Endodermal cell (in vitro differentiated cells): ENCODE measurements around the gene UBASH3B. TPM values are rescaled to one million over a fixed set of nuclear protein-coding genes. Genes with fewer than 3 reads are reported as not detected.

Experiments
- DNase-seq: peaks from one replicate; pipeline ENCODE4 v3.0.0-alpha.2; 2017
- H3K27ac ChIP-seq: 2 replicates; pipeline ENCODE4 v1.5.1; 2013; ENCODE audit warnings: mild to moderate bottlenecking, low read depth, low read length, moderate library complexity
- H3K27me3 ChIP-seq: 2 replicates; pipeline ENCODE4 v1.6.1; 2013; ENCODE audit warnings: mild to moderate bottlenecking, low read length, moderate library complexity; ENCODE audit not compliant: insufficient read depth, control insufficient read depth, poor library complexity, severe bottlenecking
- H3K36me3 ChIP-seq: 2 replicates; pipeline ENCODE4 v1.7.0; 2013; ENCODE audit warnings: mild to moderate bottlenecking, low read length, moderate library complexity; ENCODE audit not compliant: control insufficient read depth, insufficient read depth
- H3K4me1 ChIP-seq: one replicate; pipeline ENCODE4 v1.7.0; 2013; ENCODE audit warnings: low read length; ENCODE audit not compliant: control insufficient read depth, insufficient read depth
- H3K4me3 ChIP-seq: 2 replicates; pipeline ENCODE4 v1.5.1; 2013; ENCODE audit warnings: mild to moderate bottlenecking, low read length, moderate library complexity
- H3K9ac ChIP-seq: 2 replicates; pipeline ENCODE4 v1.6.1; 2013; ENCODE audit warnings: mild to moderate bottlenecking, low read length, moderate library complexity; ENCODE audit not compliant: poor library complexity, severe bottlenecking; ENCODE audit errors: extremely low read depth
- H3K9me3 ChIP-seq: 2 replicates; pipeline ENCODE4 v1.6.1; 2013; ENCODE audit warnings: mild to moderate bottlenecking, low read length, moderate library complexity; ENCODE audit not compliant: control insufficient read depth
- H3K27ac Mint-ChIP-seq: 2 replicates; pipeline ENCODE4 v1.8.0; 2020; ENCODE audit warnings: mixed read lengths
- H3K27me3 Mint-ChIP-seq: 2 replicates; pipeline ENCODE4 v1.8.0; 2021; ENCODE audit warnings: mild to moderate bottlenecking, mixed read lengths; ENCODE audit not compliant: insufficient read depth
- H3K36me3 Mint-ChIP-seq: 2 replicates; pipeline ENCODE4 v1.8.0; 2020; ENCODE audit warnings: low read depth, mixed read lengths
- H3K4me1 Mint-ChIP-seq: 2 replicates; pipeline ENCODE4 v1.8.0; 2020; ENCODE audit warnings: mixed read lengths
- H3K4me3 Mint-ChIP-seq: 2 replicates; pipeline ENCODE4 v1.8.0; 2020; ENCODE audit warnings: mild to moderate bottlenecking, moderate library complexity, mixed read lengths
- H3K9me3 Mint-ChIP-seq: 2 replicates; pipeline ENCODE4 v1.8.0; 2020; ENCODE audit warnings: mild to moderate bottlenecking, mixed read lengths
- WGBS, 2 experiments: methylation state at CpG; one replicate each; pipeline versions ENCODE4 v1.1.5 to v1.1.7; 2013; ENCODE audit warnings: missing lambda C conversion rate in 2 of 2, mixed read lengths in 1 of 2; ENCODE audit not compliant: insufficient coverage in 1 of 2, insufficient read length in 1 of 2; 5-methylcytosine and 5-hydroxymethylcytosine counted together
- total RNA-seq, 2 donors: library from RNA; stranded (reverse); fragmentation: NEBNext Ultra II Directional in 1 of 2; extraction: Animal tissue kit (Norgen Biotek cat#: 25700) in 1 of 2; gene quantifications; 2 replicates in 1 of 2; 3 replicates in 1 of 2; pipeline ENCODE4 v1.2.1, GENCODE V29; 2021
- TF ChIP-seq, protein P1 (sequence below): fragments of 200-600 bp; sonication (generic); conservative IDR thresholded peaks from 2 replicates; pipeline ENCODE4 v1.5.0; 2021; ENCODE audit warnings: antibody characterized with exemption, mild to moderate bottlenecking

Gene UBASH3B
- total RNA-seq, 2 donors from 2014 or later = 6.0 to 9.0 TPM

DNA sequence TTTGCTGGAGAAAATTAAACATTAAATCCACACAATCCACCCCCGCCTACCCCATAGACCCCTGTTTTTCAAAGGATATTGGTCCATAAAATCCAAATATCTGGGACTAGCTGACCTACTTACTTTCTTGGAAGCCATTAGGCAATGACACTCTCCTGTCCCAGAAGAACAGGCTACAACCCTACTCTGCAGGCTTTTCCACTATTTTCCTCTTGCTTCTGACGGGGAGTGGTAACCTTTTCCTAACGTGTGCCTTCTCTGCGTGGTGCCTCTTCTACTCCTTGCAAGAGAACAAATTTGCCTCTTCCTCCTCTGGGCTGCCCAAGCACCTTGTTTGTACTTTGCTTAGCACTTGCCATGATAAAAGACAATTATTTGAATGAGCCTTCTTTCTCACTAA, 51.6 kb downstream of the UBASH3B start:
- TF ChIP-seq, protein P1, sequence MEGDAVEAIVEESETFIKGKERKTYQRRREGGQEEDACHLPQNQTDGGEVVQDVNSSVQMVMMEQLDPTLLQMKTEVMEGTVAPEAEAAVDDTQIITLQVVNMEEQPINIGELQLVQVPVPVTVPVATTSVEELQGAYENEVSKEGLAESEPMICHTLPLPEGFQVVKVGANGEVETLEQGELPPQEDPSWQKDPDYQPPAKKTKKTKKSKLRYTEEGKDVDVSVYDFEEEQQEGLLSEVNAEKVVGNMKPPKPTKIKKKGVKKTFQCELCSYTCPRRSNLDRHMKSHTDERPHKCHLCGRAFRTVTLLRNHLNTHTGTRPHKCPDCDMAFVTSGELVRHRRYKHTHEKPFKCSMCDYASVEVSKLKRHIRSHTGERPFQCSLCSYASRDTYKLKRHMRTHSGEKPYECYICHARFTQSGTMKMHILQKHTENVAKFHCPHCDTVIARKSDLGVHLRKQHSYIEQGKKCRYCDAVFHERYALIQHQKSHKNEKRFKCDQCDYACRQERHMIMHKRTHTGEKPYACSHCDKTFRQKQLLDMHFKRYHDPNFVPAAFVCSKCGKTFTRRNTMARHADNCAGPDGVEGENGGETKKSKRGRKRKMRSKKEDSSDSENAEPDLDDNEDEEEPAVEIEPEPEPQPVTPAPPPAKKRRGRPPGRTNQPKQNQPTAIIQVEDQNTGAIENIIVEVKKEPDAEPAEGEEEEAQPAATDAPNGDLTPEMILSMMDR = no peak
- Mint-ChIP-seq H3K4me3 (no peak overlapping the region), H3K4me1 (peaks cover 24% of the 10 kb centered on the region), H3K27me3 (peaks cover 9% of the 10 kb centered on the region), H3K27ac (no peak overlapping the region), H3K9me3 (no peaks in the 10 kb centered on the region), H3K36me3 (no peaks in the 10 kb centered on the region)
- H3K36me3 ChIP-seq = no peaks in the 10 kb centered on the region
- H3K4me1 ChIP-seq = peaks cover 18% of the 10 kb centered on the region
- DNase-seq = no peak
- 61 to 77% methylated on average over 4 of the region's 4 CpGs for whole genome bisulfite sequencing, 2 experiments
- H3K9ac ChIP-seq = no peak overlapping the region
- H3K27me3 ChIP-seq = no peaks in the 10 kb centered on the region
- H3K9me3 ChIP-seq = no peaks in the 10 kb centered on the region
- no peak overlapping the region for H3K27ac ChIP-seq
- no peak overlapping the region for H3K4me3 ChIP-seq

DNA sequence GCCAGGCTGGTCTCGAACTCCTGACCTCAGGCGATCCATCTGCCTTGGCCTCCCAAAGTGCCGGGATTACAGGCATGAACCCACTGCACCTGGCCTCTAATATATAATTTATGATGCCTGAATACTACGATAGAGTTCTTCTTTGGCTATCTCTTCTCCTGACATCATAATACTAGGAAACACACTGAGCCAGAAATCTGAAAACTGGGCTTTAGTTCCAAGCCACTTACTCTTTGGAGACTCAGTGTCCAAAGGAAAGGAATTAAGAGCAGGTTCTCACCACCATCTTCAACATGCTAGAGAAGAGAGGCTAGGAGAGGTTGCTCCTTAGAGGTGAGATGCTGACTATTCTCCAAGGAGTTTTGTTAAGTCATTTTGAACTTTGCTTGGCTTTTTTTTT, 52.4 kb downstream of the UBASH3B start:
- no peak overlapping the region for H3K9ac ChIP-seq
- H3K4me1 ChIP-seq = peaks cover 18% of the 10 kb centered on the region
- Mint-ChIP-seq H3K4me1 (peaks cover 30% of the 10 kb centered on the region), H3K4me3 (no peak overlapping the region), H3K27me3 (peaks cover 11% of the 10 kb centered on the region), H3K36me3 (no peaks in the 10 kb centered on the region), H3K9me3 (no peaks in the 10 kb centered on the region), H3K27ac (no peak overlapping the region)
- DNase-seq = no peak
- TF ChIP-seq, protein P1 = no peak
- no peaks in the 10 kb centered on the region for H3K36me3 ChIP-seq
- H3K9me3 ChIP-seq = no peaks in the 10 kb centered on the region
- no peak overlapping the region for H3K27ac ChIP-seq
- H3K27me3 ChIP-seq = no peaks in the 10 kb centered on the region
- H3K4me3 ChIP-seq = no peak overlapping the region
- 83 to 100% methylated on average over 3 to 4 of the region's 4 CpGs for WGBS, 2 experiments

- H3K36me3 ChIP-seq = no peaks in the 10 kb centered on the region
- whole genome bisulfite sequencing, 2 experiments = 80 to 89% methylated on average over 4 to 7 of the region's 7 CpGs
- Mint-ChIP-seq H3K4me1 (peaks cover 30% of the 10 kb centered on the region), H3K9me3 (no peaks in the 10 kb centered on the region), H3K36me3 (no peaks in the 10 kb centered on the region), H3K27ac (peak overlapping the region; percentile 60), H3K4me3 (no peak overlapping the region), H3K27me3 (peaks cover 11% of the 10 kb centered on the region)
- peaks cover 18% of the 10 kb centered on the region for H3K4me1 ChIP-seq
- TF ChIP-seq, protein P1 = no peak
- H3K4me3 ChIP-seq = no peak overlapping the region
- H3K9me3 ChIP-seq = no peaks in the 10 kb centered on the region
- no peaks in the 10 kb centered on the region for H3K27me3 ChIP-seq
- peak overlapping the region; percentile 6 for H3K9ac ChIP-seq
- H3K27ac ChIP-seq = no peak overlapping the region
- no peak for DNase-seq
Observed at GRCh38 chr11:122709039-122709760, 53.7 kb downstream of the UBASH3B start.
